Measurements from ENCODE around the gene OPCML. TPM values are rescaled to one million over a fixed set of nuclear protein-coding genes. Genes with fewer than 3 reads are reported as not detected.

The OPCML gene
- polyA plus RNA-seq, 3 donors: not detected

- no CpG with 5 or more reads among the region's 1 CpG for WGBS (ENCODE audit: insufficient coverage)
Measured at GRCh38 chr11:132904091-132904490, 628.2 kb downstream of the OPCML start.

GRCh38 chr11:132901638-132902471, 630.4 kb downstream of the OPCML start:
- 68% methylated on average over 4 of the region's 14 CpGs for WGBS (ENCODE audit: insufficient coverage)
- no peaks in the 10 kb centered on the region for H3K4me1 Mint-ChIP-seq
- H3K9me3 Mint-ChIP-seq: peaks cover 0 to 7% (median 4%) of the 10 kb centered on the region in 7 donors
- H3K27ac Mint-ChIP-seq: no peak overlapping the region
- H3K4me3 Mint-ChIP-seq: no peak overlapping the region
- DNase-seq: no peak
- H3K27me3 Mint-ChIP-seq (ENCODE audit: low read depth in 3 of 3): peaks cover 0 to 1% (median 0%) of the 10 kb centered on the region in 3 donors
- no peak overlapping the region for H3K4me2 ChIP-seq (replicated peaks; ENCODE audit: extremely low read depth, low read length, poor library complexity, severe bottlenecking)
- no peaks in the 10 kb centered on the region for H3K9me3 ChIP-seq (replicated peaks in 1 of 2; ENCODE audit: control insufficient read depth in 1 of 2, insufficient read depth in 1 of 2, low read length in 2 of 2)
- no peaks in the 10 kb centered on the region for H3K27me3 ChIP-seq (ENCODE audit: control insufficient read depth in 2 of 2, insufficient read depth in 2 of 2, low read length in 2 of 2)
- H3K36me3 Mint-ChIP-seq: no peaks in the 10 kb centered on the region
- H3K79me2 ChIP-seq (ENCODE audit: insufficient read depth, low read length): no peaks in the 10 kb centered on the region
- intact Hi-C loops (cut with micrococcal nuclease): no loop called here
- no peak for TF ChIP-seq CTCF (IDR thresholded peaks at IDR 0.05)
- H3K36me3 ChIP-seq (replicated peaks in 1 of 2; ENCODE audit: control insufficient read depth in 1 of 2, insufficient read depth in 2 of 2, low read length in 2 of 2): no peaks in the 10 kb centered on the region
- H3K27ac ChIP-seq (ENCODE audit: low read depth in 1 of 2, low read length in 2 of 2): no peak overlapping the region
- no peaks in the 10 kb centered on the region for H4K20me1 ChIP-seq (ENCODE audit: insufficient read depth, low read length)
- H3K9ac ChIP-seq (ENCODE audit: insufficient read depth, low read length, poor library complexity, severe bottlenecking): no peak overlapping the region
- H3K4me3 ChIP-seq (replicated peaks in 1 of 3; ENCODE audit: low read depth in 2 of 3, low read length in 3 of 3): no peak overlapping the region
- no peaks in the 10 kb centered on the region for H3K4me1 ChIP-seq (ENCODE audit: control insufficient read depth in 1 of 2, insufficient read depth in 2 of 2, low read length in 2 of 2)
- H2AFZ ChIP-seq (ENCODE audit: insufficient read depth, low read depth, low read length, poor library complexity, severe bottlenecking): no peak overlapping the region

More at GRCh38 chr11:132904091-132904490, 628.2 kb downstream of the OPCML start:
- Histone ChIP-seq H3K4me3 (replicated peaks in 1 of 3; ENCODE audit: low read depth in 2 of 3, low read length in 3 of 3) (no peak overlapping the region), H3K4me2 (replicated peaks; ENCODE audit: extremely low read depth, low read length, poor library complexity, severe bottlenecking) (no peak overlapping the region), H3K9ac (ENCODE audit: insufficient read depth, low read length, poor library complexity, severe bottlenecking) (no peak overlapping the region), H3K4me1 (ENCODE audit: control insufficient read depth in 1 of 2, insufficient read depth in 2 of 2, low read length in 2 of 2) (no peaks in the 10 kb centered on the region), H3K36me3 (replicated peaks in 1 of 2; ENCODE audit: control insufficient read depth in 1 of 2, insufficient read depth in 2 of 2, low read length in 2 of 2) (no peaks in the 10 kb centered on the region), H2AFZ (ENCODE audit: insufficient read depth, low read depth, low read length, poor library complexity, severe bottlenecking) (no peak overlapping the region), H3K9me3 (replicated peaks in 1 of 2; ENCODE audit: control insufficient read depth in 1 of 2, insufficient read depth in 1 of 2, low read length in 2 of 2) (no peaks in the 10 kb centered on the region), H3K79me2 (ENCODE audit: insufficient read depth, low read length) (no peaks in the 10 kb centered on the region), H3K27me3 (ENCODE audit: control insufficient read depth in 2 of 2, insufficient read depth in 2 of 2, low read length in 2 of 2) (no peaks in the 10 kb centered on the region), H3K27ac (ENCODE audit: low read depth in 1 of 2, low read length in 2 of 2) (no peak overlapping the region), H4K20me1 (ENCODE audit: insufficient read depth, low read length) (no peaks in the 10 kb centered on the region)
- Mint-ChIP-seq H3K4me3 (no peak overlapping the region), H3K9me3 (peaks cover 2 to 10% (median 3%) of the 10 kb centered on the region in 7 donors), H3K36me3 (no peaks in the 10 kb centered on the region), H3K27me3 (ENCODE audit: low read depth in 3 of 3) (peaks cover 0 to 3% (median 1%) of the 10 kb centered on the region in 3 donors), H3K27ac (no peak overlapping the region), H3K4me1 (no peaks in the 10 kb centered on the region)
- DNase-seq: no peak
- no peak for TF ChIP-seq CTCF (IDR thresholded peaks at IDR 0.05)
- intact Hi-C loops (cut with micrococcal nuclease): no loop called here
